ENCODE data around the gene ZNF74.

Gene ZNF74

GRCh38 chr22:20423008-20423905 is 29.3 kb downstream of the ZNF74 start:
- Histone ChIP-seq H3K9ac (ENCODE audit: low read length) (peak overlapping the region; percentile 27), H3K9me3 (ENCODE audit: control insufficient read depth, low read length) (no peaks in the 10 kb centered on the region)

GRCh38 chr22:20423906-20424551 is 30.1 kb downstream of the ZNF74 start:
- Histone ChIP-seq H3K9ac (ENCODE audit: low read length) (no peak overlapping the region), H3K27me3 (replicated peaks; ENCODE audit: control insufficient read depth, insufficient read depth, low read length) (no peaks in the 10 kb centered on the region), H3K4me1 (ENCODE audit: control insufficient read depth, insufficient read depth, low read length) (peaks cover 16% of the 10 kb centered on the region), H3K9me3 (ENCODE audit: control insufficient read depth, low read length) (no peaks in the 10 kb centered on the region), H3K36me3 (ENCODE audit: control insufficient read depth, insufficient read depth, low read length, severe bottlenecking) (peaks cover 22% of the 10 kb centered on the region), H3K4me3 (ENCODE audit: low read length) (no peak overlapping the region)
- no peak for DNase-seq (ENCODE audit: low read depth)

More at GRCh38 chr22:20423008-20423905, 29.3 kb downstream of the ZNF74 start:
- H3K27me3 ChIP-seq (replicated peaks; ENCODE audit: control insufficient read depth, insufficient read depth, low read length), result no peaks in the 10 kb centered on the region
- no peak overlapping the region for H3K4me3 ChIP-seq (ENCODE audit: low read length)
- DNase-seq (ENCODE audit: low read depth), result peak; percentile 52
- peaks cover 19% of the 10 kb centered on the region for H3K4me1 ChIP-seq (ENCODE audit: control insufficient read depth, insufficient read depth, low read length)
- peaks cover 16% of the 10 kb centered on the region for H3K36me3 ChIP-seq (ENCODE audit: control insufficient read depth, insufficient read depth, low read length, severe bottlenecking)

- no peak for DNase-seq (ENCODE audit: low read depth)
- H3K27me3 ChIP-seq (replicated peaks; ENCODE audit: control insufficient read depth, insufficient read depth, low read length), result no peaks in the 10 kb centered on the region
- H3K9ac ChIP-seq (ENCODE audit: low read length), result no peak overlapping the region
- no peak overlapping the region for H3K4me3 ChIP-seq (ENCODE audit: low read length)
- H3K9me3 ChIP-seq (ENCODE audit: control insufficient read depth, low read length), result no peaks in the 10 kb centered on the region
- peaks cover 16% of the 10 kb centered on the region for H3K4me1 ChIP-seq (ENCODE audit: control insufficient read depth, insufficient read depth, low read length)
- peaks cover 23% of the 10 kb centered on the region for H3K36me3 ChIP-seq (ENCODE audit: control insufficient read depth, insufficient read depth, low read length, severe bottlenecking)
Measured at GRCh38 chr22:20424568-20424931, 30.6 kb downstream of the ZNF74 start.

GRCh38 chr22:20424932-20425565 is 31.1 kb downstream of the ZNF74 start:
- Histone ChIP-seq H3K4me1 (ENCODE audit: control insufficient read depth, insufficient read depth, low read length) (peaks cover 16% of the 10 kb centered on the region), H3K9ac (ENCODE audit: low read length) (no peak overlapping the region), H3K36me3 (ENCODE audit: control insufficient read depth, insufficient read depth, low read length, severe bottlenecking) (peaks cover 23% of the 10 kb centered on the region), H3K27me3 (replicated peaks; ENCODE audit: control insufficient read depth, insufficient read depth, low read length) (no peaks in the 10 kb centered on the region), H3K9me3 (ENCODE audit: control insufficient read depth, low read length) (no peaks in the 10 kb centered on the region), H3K4me3 (ENCODE audit: low read length) (no peak overlapping the region)
- DNase-seq (ENCODE audit: low read depth), result no peak

GRCh38 chr22:20425566-20426258 is 31.8 kb downstream of the ZNF74 start:
- no peak overlapping the region for H3K9ac ChIP-seq (ENCODE audit: low read length)
- H3K27me3 ChIP-seq (replicated peaks; ENCODE audit: control insufficient read depth, insufficient read depth, low read length), result no peaks in the 10 kb centered on the region
- H3K9me3 ChIP-seq (ENCODE audit: control insufficient read depth, low read length), result no peaks in the 10 kb centered on the region
- peaks cover 16% of the 10 kb centered on the region for H3K4me1 ChIP-seq (ENCODE audit: control insufficient read depth, insufficient read depth, low read length)
- H3K4me3 ChIP-seq (ENCODE audit: low read length), result no peak overlapping the region
- no peak for DNase-seq (ENCODE audit: low read depth)
- peaks cover 23% of the 10 kb centered on the region for H3K36me3 ChIP-seq (ENCODE audit: control insufficient read depth, insufficient read depth, low read length, severe bottlenecking)

GRCh38 chr22:20426259-20426615 is 32.3 kb downstream of the ZNF74 start:
- H3K9me3 ChIP-seq (ENCODE audit: control insufficient read depth, low read length), result no peaks in the 10 kb centered on the region
- H3K27me3 ChIP-seq (replicated peaks; ENCODE audit: control insufficient read depth, insufficient read depth, low read length), result no peaks in the 10 kb centered on the region
- no peak overlapping the region for H3K4me3 ChIP-seq (ENCODE audit: low read length)
- no peak overlapping the region for H3K9ac ChIP-seq (ENCODE audit: low read length)
- peaks cover 16% of the 10 kb centered on the region for H3K4me1 ChIP-seq (ENCODE audit: control insufficient read depth, insufficient read depth, low read length)
- H3K36me3 ChIP-seq (ENCODE audit: control insufficient read depth, insufficient read depth, low read length, severe bottlenecking), result peaks cover 23% of the 10 kb centered on the region
- no peak for DNase-seq (ENCODE audit: low read depth)

GRCh38 chr22:20427104-20427944 is 33.4 kb downstream of the ZNF74 start:
- Histone ChIP-seq H3K4me3 (ENCODE audit: low read length) (no peak overlapping the region), H3K36me3 (ENCODE audit: control insufficient read depth, insufficient read depth, low read length, severe bottlenecking) (peaks cover 23% of the 10 kb centered on the region), H3K27me3 (replicated peaks; ENCODE audit: control insufficient read depth, insufficient read depth, low read length) (no peaks in the 10 kb centered on the region), H3K9ac (ENCODE audit: low read length) (no peak overlapping the region), H3K4me1 (ENCODE audit: control insufficient read depth, insufficient read depth, low read length) (peaks cover 15% of the 10 kb centered on the region), H3K9me3 (ENCODE audit: control insufficient read depth, low read length) (no peaks in the 10 kb centered on the region)
- DNase-seq (ENCODE audit: low read depth), result no peak

GRCh38 chr22:20427945-20428417 is 34.0 kb downstream of the ZNF74 start:
- no peak for DNase-seq (ENCODE audit: low read depth)
- Histone ChIP-seq H3K27me3 (replicated peaks; ENCODE audit: control insufficient read depth, insufficient read depth, low read length) (no peaks in the 10 kb centered on the region), H3K9me3 (ENCODE audit: control insufficient read depth, low read length) (no peaks in the 10 kb centered on the region), H3K36me3 (ENCODE audit: control insufficient read depth, insufficient read depth, low read length, severe bottlenecking) (peaks cover 23% of the 10 kb centered on the region), H3K9ac (ENCODE audit: low read length) (no peak overlapping the region), H3K4me3 (ENCODE audit: low read length) (no peak overlapping the region), H3K4me1 (ENCODE audit: control insufficient read depth, insufficient read depth, low read length) (peaks cover 8% of the 10 kb centered on the region)

GRCh38 chr22:20428496-20429253 is 34.7 kb downstream of the ZNF74 start:
- peaks cover 23% of the 10 kb centered on the region for H3K36me3 ChIP-seq (ENCODE audit: control insufficient read depth, insufficient read depth, low read length, severe bottlenecking)
- H3K4me1 ChIP-seq (ENCODE audit: control insufficient read depth, insufficient read depth, low read length), result peaks cover 2% of the 10 kb centered on the region
- no peaks in the 10 kb centered on the region for H3K27me3 ChIP-seq (replicated peaks; ENCODE audit: control insufficient read depth, insufficient read depth, low read length)
- H3K9me3 ChIP-seq (ENCODE audit: control insufficient read depth, low read length), result no peaks in the 10 kb centered on the region
- H3K4me3 ChIP-seq (ENCODE audit: low read length), result no peak overlapping the region
- DNase-seq (ENCODE audit: low read depth), result no peak
- no peak overlapping the region for H3K9ac ChIP-seq (ENCODE audit: low read length)
